Ovary (tissue), 9 donors: ENCODE data around the gene CHID1. TPM values are rescaled to one million over a fixed set of nuclear protein-coding genes. Genes with fewer than 3 reads are reported as not detected.

Source experiments
- DNase-seq, 5 donors: peaks; one replicate each; pipeline ENCODE4 v3.0.0-alpha.2; 2019 to 2020
- H3K27ac ChIP-seq, 2 donors: fragments of 200-600 bp; one replicate each; pipeline versions ENCODE4 v1.5.1 to v1.8.0; 2019 to 2022
- H3K27me3 ChIP-seq: fragments of 200-600 bp; one replicate; pipeline ENCODE4 v1.8.0; 2022
- H3K36me3 ChIP-seq: fragments of 200-600 bp; sonication (generic); one replicate; pipeline ENCODE4 v1.5.1; 2019
- H3K4me1 ChIP-seq: one replicate; pipeline ENCODE4 v1.8.1; 2013; ENCODE audit warnings: mild to moderate bottlenecking, moderate library complexity; ENCODE audit not compliant: insufficient read depth
- H3K4me3 ChIP-seq: fragments of 200-600 bp; sonication (generic); one replicate; pipeline ENCODE4 v1.5.1; 2017
- H3K9me3 ChIP-seq, 2 donors: fragments of 200-600 bp in 1 of 2; sonication (generic) in 1 of 2; one replicate each; pipeline versions ENCODE4 v1.5.1 to v1.8.1; 2013 to 2019; ENCODE audit warnings: mild to moderate bottlenecking in 1 of 2, moderate library complexity in 1 of 2
- EP300 ChIP-seq: sonication (generic); formaldehyde crosslinking; IDR thresholded peaks from one replicate; pipeline ENCODE4 v1.6.1; 2017; ENCODE audit warnings: antibody characterized with exemption
- POLR2A ChIP-seq: fragments of 450-650 bp; IDR thresholded peaks from one replicate; pipeline ENCODE4 v1.6.1; 2017; ENCODE audit warnings: antibody characterized with exemption, mild to moderate bottlenecking, moderate library complexity
- WGBS, 3 donors: extraction: QIAGEN DNeasy Blood & Tissue Kit in 1 of 3; methylation state at CpG; one replicate each; pipeline versions ENCODE4 v1.1.5 to v1.1.7; 2013 to 2017; 5-methylcytosine and 5-hydroxymethylcytosine counted together
- intact Hi-C, 4 donors: fragments of 100-400 bp; cut with DNase I; formaldehyde crosslinking; loops; one replicate each; pipeline versions ENCODE4 v1.11.0 to v1.15.1; 2022 to 2023
- polyA plus RNA-seq, 2 donors: library from polyadenylated mRNA; stranded (reverse); fragments of 200-250 nt in 1 of 2; fragments of 350-450 nt in 1 of 2; fragmentation: Illumina TruSeq in 1 of 2; extraction: RNeasy Lipid Tissue Mini Kit (QIAGEN cat#74804) in 1 of 2; gene quantifications; one replicate each; pipeline ENCODE4 v1.2.3, GENCODE V29; 2013 to 2014
- total RNA-seq, 7 donors: library from RNA; depleted of rRNA in 2 of 7; stranded (reverse); fragments of >200 nt in 2 of 7; fragmentation: NEBNext Ultra II Directional in 3 of 7; extraction: Animal tissue kit (Norgen Biotek cat#: 25700) in 3 of 7; gene quantifications; one replicate each; pipeline versions ENCODE4 v1.1.0 to v1.2.4, GENCODE V29; 2016 to 2023
- TF ChIP-seq, protein P1 (sequence below), 3 donors: fragments of 450-650 bp in 2 of 3; fragments of 200-600 bp in 1 of 3; IDR thresholded peaks; one replicate each; pipeline versions ENCODE4 v1.5.1 to v1.8.0; 2016 to 2022; ENCODE audit warnings: antibody characterized with exemption in 3 of 3, mild to moderate bottlenecking in 1 of 3
- donor health status: DM: no; HTN: no; CAD: no; lungs with moderate emphysema.
- donor health status: DM: no; HTN: no; CAD: no.
- donor health status: Bipolar disorder and iron deficiency.
- donor health status: DM: yes; HTN: yes; CAD: no.
- donor health status: DM: no; HTN: no; CAD: no.
- donor health status: DM: yes; HTN: yes; CAD: no.

CHID1 gene
- total and polyA plus RNA-seq, 9 donors: 41.0 to 90.7 (median 70.6) TPM

DNA sequence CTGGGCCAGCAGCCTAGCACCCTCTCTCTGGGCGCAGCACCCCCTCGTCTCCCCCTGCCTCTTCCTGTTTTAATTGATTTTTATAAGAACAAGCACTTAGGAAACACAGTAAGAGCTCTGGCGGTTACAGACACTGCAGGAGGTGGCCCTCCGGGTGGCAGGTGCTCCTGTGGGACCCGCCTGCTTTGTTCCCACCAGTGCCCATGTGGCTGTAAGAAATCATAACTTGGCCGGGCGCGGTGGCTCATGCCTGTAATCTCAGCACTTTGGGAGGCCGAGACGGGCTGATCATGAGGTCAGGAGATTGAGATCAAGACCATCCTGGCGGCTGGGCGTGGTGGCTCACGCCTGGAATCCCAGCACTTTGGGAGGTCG, 49.5 kb downstream of the CHID1 start:
- no peaks in the 10 kb centered on the region for H3K27me3 ChIP-seq
- peaks cover 12% of the 10 kb centered on the region for H3K4me1 ChIP-seq
- H3K27ac ChIP-seq: no peak overlapping the region
- no peak for DNase-seq
- no peaks in the 10 kb centered on the region for H3K9me3 ChIP-seq
- H3K4me3 ChIP-seq: no peak overlapping the region
- 91 to 94% (median 93%) methylated on average over 14 of the region's 14 CpGs for WGBS, 3 donors
- no peaks in the 10 kb centered on the region for H3K36me3 ChIP-seq
- intact Hi-C loops: no loop called here
- TF ChIP-seq, protein P1, sequence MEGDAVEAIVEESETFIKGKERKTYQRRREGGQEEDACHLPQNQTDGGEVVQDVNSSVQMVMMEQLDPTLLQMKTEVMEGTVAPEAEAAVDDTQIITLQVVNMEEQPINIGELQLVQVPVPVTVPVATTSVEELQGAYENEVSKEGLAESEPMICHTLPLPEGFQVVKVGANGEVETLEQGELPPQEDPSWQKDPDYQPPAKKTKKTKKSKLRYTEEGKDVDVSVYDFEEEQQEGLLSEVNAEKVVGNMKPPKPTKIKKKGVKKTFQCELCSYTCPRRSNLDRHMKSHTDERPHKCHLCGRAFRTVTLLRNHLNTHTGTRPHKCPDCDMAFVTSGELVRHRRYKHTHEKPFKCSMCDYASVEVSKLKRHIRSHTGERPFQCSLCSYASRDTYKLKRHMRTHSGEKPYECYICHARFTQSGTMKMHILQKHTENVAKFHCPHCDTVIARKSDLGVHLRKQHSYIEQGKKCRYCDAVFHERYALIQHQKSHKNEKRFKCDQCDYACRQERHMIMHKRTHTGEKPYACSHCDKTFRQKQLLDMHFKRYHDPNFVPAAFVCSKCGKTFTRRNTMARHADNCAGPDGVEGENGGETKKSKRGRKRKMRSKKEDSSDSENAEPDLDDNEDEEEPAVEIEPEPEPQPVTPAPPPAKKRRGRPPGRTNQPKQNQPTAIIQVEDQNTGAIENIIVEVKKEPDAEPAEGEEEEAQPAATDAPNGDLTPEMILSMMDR (IDR thresholded peaks at IDR 0.05): no peak
- TF ChIP-seq POLR2A (no peak), EP300 (no peak)

DNA sequence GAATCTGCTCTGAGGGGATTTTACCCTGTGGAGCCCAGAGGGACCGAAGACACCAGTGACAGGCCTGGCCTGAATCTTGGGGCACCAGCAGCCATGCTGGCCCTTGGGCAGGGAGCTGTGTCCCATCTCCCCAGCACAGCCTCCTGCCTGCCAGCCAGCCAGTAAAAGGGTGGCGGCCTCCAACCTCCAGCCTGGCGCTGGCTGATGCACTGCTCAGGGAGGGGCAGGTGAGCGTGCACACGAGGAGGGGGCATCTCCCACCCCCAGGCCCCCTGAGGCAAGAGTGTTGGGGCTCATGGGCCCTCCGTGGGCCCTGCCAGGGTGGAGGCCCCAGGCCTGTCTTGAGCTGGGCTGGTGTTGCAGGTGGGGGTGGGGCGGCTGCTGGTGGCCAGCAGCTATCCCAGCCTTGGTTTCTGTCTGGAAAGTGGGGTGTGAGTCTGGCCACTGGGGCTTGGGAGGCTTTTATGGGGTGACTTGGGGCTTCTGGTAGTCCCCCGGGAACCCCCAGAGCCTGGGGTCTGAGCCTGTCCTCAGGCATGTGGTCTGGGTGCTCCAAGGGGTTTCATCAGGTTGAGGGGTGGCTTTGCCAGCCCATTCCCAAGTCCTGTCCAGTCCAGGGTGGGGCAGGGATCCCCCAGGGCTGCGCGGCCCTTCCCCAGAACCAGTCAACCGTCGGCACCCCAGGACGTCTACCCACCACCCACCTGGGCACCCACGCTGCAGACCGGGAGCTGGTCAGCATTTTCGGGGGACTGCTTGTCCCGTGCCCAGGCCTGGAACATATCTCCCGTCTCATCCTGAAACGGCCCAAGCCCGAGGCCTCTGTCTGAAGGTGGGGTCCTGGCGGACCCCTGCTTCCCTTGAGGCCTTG, 50.1 kb downstream of the CHID1 start:
- H3K36me3 ChIP-seq: no peaks in the 10 kb centered on the region
- peaks cover 12% of the 10 kb centered on the region for H3K4me1 ChIP-seq
- TF ChIP-seq EP300 (no peak), POLR2A (no peak)
- TF ChIP-seq, protein P1 (IDR thresholded peaks at IDR 0.05): no peak
- DNase-seq: no peak
- intact Hi-C loops: no loop called here
- H3K4me3 ChIP-seq: no peak overlapping the region
- peak overlapping the region; percentile 35 to 44 for H3K27ac ChIP-seq
- 81 to 87% (median 84%) methylated on average over 16 to 21 of the region's 21 CpGs for WGBS, 3 donors
- no peaks in the 10 kb centered on the region for H3K27me3 ChIP-seq
- no peaks in the 10 kb centered on the region for H3K9me3 ChIP-seq

GRCh38 chr11:859394-860131, 51.0 kb downstream of the CHID1 start:
- no peak for TF ChIP-seq POLR2A
- TF ChIP-seq, protein P1 (IDR thresholded peaks at IDR 0.05): no peak
- TF ChIP-seq EP300: no peak
- Histone ChIP-seq H3K4me1 (peaks cover 12% of the 10 kb centered on the region), H3K36me3 (no peaks in the 10 kb centered on the region), H3K9me3 (no peaks in the 10 kb centered on the region), H3K27ac (peak overlapping the region; percentile 35 to 44), H3K4me3 (no peak overlapping the region), H3K27me3 (no peaks in the 10 kb centered on the region)
- intact Hi-C loops: loop anchor here in 2 of 4 donors (5.0 to 10.0 kb wide), 3 partner anchors 145 to 195 kb away; no protein-coding TSS in a partner anchor
- WGBS, 3 donors: 6 to 17% (median 8%) methylated on average over 16 to 31 of the region's 31 CpGs
- DNase-seq: peak; percentile 87 to 95 (median 93)

- H3K27me3 ChIP-seq: no peaks in the 10 kb centered on the region
- WGBS, 3 donors: 45 to 62% (median 60%) methylated on average over 31 to 37 of the region's 37 CpGs
- H3K27ac ChIP-seq: no peak overlapping the region
- no peak for TF ChIP-seq EP300
- TF ChIP-seq POLR2A: no peak
- TF ChIP-seq, protein P1 (IDR thresholded peaks at IDR 0.05): no peak
- no peaks in the 10 kb centered on the region for H3K9me3 ChIP-seq
- no peak overlapping the region for H3K4me3 ChIP-seq
- intact Hi-C loops: loop anchor here in 2 of 4 donors (5.0 to 10.0 kb wide), 3 partner anchors 146 to 196 kb away; no protein-coding TSS in a partner anchor
- H3K4me1 ChIP-seq: peaks cover 12% of the 10 kb centered on the region
- DNase-seq: no peak
- no peaks in the 10 kb centered on the region for H3K36me3 ChIP-seq
Measured at GRCh38 chr11:858762-859339, 51.8 kb downstream of the CHID1 start.
